Activated CD4-positive, alpha-beta T cell treated with anti-CD3 and anti-CD28 coated beads, Interleukin-10, Interleukin-2, amounts not matched to agents 100 ng/mL and 50 ng/mL, durations not matched to agents 16 hours and 8 hours (primary cell): Measurements from ENCODE around the gene WASF1.

Experiments
- DNase-seq: peaks from one replicate; pipeline ENCODE4 v3.0.0-alpha.2; 2020

WASF1 gene

GRCh38 chr6:110179406-110180227 lies at the start of gene WASF1:
Gene WASF1, minus strand, starts transcription at chr6:110179670. Its CDS starts 52,069 bp downstream, at chr6:110127601.
- peak; percentile 95 for DNase-seq

GRCh38 chr6:110226261-110226660 lies 46.8 kb upstream of the WASF1 start:
- no peak for DNase-seq

- DNase-seq, result no peak
Measured at GRCh38 chr6:110221738-110222137, 42.3 kb upstream of the WASF1 start.

DNA sequence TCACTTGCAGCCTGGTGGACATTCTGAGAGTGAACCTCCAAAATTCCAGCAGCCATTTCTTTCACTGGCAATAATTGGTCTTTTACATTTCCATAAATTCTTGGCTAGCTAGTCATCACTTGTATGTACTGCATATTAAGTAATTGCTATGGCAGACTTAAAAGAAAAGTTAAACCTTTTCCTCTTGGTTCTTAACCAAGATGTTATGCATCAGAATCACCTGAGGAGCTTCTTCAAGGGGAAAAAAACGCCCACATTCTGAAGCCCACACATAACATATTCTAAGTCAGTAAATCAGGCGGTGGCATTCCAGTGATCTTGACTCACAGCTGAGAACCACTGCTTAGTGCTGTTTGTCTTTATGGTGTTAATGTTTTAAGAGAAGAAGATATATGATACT lies 37.8 kb upstream of the WASF1 start:
- no peak for DNase-seq

DNA sequence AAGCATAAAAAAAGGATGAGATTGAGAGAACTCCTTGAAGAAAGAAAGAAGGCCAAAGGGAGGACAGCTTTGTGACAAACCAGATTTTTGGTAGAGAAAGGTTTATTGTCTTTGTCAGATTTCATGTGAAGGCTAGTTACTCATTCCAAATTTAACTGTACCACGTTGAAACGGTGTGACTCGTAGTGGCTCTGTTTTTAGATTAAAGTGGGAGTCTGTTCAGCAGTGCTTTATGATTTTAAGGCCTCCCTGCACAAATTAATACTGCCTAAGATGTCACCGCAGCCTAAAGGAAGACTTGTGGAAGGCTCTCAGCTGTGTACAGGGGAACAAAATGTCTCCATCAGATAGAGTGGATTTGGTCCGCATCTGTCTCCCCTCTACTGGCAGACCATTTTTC lies 36.7 kb upstream of the WASF1 start:
- no peak for DNase-seq

GRCh38 chr6:110214338-110214737 lies 34.9 kb upstream of the WASF1 start:
- no peak for DNase-seq

DNA sequence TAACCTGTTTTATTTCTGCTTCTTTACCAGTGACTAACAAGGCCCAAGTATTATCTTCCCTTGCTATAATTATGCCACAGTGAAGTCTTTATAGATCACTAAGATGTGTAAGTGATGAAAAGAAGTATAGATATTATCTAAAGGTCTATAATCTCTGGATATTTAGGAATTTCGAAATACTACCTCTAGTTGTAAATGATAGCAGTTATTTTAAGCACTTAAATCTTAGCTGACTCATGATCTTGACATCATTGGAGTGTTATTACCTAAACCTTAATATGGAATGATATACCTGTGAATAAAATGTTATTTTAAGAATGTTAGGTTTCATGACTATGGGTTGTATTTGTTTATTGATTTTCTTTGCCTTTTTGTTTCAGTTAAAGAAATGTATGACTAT lies 32.3 kb upstream of the WASF1 start:
- no peak for DNase-seq

GRCh38 chr6:110207652-110208051 lies 28.2 kb upstream of the WASF1 start:
- no peak for DNase-seq

DNA sequence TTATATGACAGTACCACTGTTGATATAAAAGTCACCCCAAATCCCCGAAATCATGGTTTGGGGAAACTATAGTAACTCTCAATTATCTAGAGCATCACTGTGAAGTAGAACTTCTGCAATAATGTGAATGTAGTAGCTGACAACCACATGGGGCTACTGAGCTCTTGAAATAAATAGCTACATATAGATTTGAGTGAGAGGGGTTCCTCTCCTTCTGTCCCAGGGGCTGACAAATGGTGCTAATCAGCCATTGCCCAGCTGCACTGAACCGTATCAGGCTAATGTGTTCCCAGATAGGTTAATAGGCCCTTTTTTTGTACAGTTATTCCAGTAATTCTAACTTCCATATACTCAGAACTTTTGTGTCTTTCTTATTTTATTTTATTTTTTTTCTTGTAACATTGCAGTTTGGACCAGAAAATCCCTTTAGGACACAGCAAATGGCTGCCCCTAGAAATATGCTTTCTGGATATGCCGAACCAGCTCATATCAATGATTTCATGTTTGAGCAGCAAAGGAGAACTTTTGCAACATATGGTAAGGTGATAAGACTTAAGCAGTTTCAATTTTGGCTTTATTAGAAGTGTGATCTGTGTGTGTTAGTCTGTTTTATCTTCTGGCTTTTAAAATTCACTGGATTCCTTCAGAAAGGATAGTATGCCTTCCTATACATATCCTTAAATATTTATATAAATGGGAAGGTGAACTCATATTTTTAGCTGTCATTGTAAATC lies 21.8 kb upstream of the WASF1 start:
- DNase-seq, result no peak

GRCh38 chr6:110198561-110198960 lies 19.1 kb upstream of the WASF1 start:
- no peak for DNase-seq

- DNase-seq, result no peak
Measured at GRCh38 chr6:110196874-110197273, 17.4 kb upstream of the WASF1 start.

- no peak for DNase-seq
Measured at GRCh38 chr6:110195639-110196038, 16.2 kb upstream of the WASF1 start.

- DNase-seq, result no peak
Measured at GRCh38 chr6:110191477-110191876, 12.0 kb upstream of the WASF1 start.

GRCh38 chr6:110190726-110191125 lies 11.3 kb upstream of the WASF1 start:
- DNase-seq, result no peak

GRCh38 chr6:110188791-110189190 lies 9.3 kb upstream of the WASF1 start:
- DNase-seq, result no peak

- peak; percentile 10 for DNase-seq
Measured at GRCh38 chr6:110185879-110186278, 6.4 kb upstream of the WASF1 start.

DNA sequence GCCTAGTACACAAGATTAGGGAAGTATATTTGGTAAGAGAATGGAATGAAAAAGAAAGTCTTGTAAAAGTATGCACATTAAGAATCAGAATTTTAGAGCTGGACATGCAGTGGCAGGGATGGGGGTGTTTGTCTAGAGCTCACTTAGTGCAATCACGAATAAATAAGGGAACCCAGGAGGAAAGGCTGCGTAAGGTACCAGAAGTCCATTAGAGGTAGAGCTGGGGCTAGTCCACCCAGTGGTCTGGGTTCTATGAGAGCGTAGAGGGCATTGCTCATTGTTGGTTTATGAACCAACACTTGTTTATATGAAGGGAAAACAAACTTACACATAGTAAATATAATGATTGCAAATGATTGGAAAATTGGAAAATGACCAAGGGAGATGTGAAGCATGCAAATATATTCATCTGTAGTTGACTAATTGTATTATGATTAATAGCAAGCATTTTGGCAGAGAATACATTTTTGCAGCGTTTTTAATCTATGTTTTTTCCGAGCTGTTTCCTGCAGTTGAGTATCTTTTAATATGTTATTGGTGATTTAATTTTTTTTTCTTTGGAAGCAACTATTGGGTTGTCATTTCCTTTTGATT lies 3.9 kb upstream of the WASF1 start:
- DNase-seq, result no peak

DNA sequence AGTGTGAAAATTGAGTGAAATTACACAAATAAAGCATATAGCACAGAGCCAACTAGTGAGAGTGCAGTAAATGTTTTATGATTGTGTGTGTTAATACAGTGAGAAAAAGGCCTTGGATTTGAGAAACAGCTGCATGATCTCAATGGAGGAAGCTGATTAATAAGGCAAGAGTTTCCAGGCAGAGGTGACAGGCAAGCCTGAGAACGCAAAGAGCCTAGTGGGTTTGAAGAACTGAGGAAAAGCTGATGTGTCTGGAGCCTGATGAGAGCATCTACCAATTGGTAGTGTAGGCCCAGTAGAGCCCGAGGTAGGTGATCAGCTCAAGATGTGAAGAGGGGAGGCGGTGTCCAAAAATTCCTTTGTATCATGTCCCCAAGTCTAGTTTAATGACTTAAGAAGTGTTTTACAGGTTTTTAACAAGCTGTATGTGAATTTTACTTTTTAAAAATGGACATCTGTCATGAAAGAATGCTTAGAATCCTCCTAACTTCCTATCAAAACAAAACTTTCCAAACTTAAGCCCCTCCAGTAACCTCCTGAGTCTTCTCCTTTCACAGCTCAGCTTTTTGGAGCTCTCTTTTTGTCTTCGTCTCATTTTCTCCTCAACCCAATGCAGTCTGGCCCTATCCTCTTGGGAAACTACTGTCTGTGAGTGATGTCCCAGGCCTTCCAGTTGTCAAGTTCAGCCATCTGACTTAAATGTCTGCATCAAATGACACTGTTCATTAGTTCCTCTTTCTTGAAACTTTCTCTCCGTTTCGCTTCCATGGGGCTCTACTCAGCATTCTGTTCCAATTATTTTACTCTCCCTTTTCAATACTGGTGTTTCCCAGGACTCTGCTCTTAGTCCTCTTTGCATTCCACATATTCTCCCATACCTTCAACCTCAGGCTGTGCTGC lies 1.9 kb upstream of the WASF1 start:
- peak; percentile 40 for DNase-seq

GRCh38 chr6:110180228-110181008 lies 948 bp upstream of the WASF1 start, which contains the start of gene CDC40:
Gene CDC40, plus strand, starts transcription at chr6:110180427. Its CDS starts 18 bp downstream, at chr6:110180445.
- peak; percentile 66 for DNase-seq

GRCh38 chr6:110178626-110179405 lies 654 bp downstream of the WASF1 start:
- DNase-seq, result peak; percentile 47
